Measurements from ENCODE around the gene ACACB. TPM values are rescaled to one million over a fixed set of nuclear protein-coding genes. Genes with fewer than 3 reads are reported as not detected.
"Not testable (repeated sequence)": the region's sequence is repeated elsewhere in the genome, so short reads cannot be mapped to it uniquely, and the experiment has no call there.

ACACB gene
- total RNA-seq, 1 donor: 28.8 TPM

- no peak for DNase-seq (ENCODE audit: low read depth in 2 of 3, low spot score in 2 of 3)
Measured at GRCh38 chr12:109139360-109139759, 23.0 kb downstream of the ACACB start.

DNA sequence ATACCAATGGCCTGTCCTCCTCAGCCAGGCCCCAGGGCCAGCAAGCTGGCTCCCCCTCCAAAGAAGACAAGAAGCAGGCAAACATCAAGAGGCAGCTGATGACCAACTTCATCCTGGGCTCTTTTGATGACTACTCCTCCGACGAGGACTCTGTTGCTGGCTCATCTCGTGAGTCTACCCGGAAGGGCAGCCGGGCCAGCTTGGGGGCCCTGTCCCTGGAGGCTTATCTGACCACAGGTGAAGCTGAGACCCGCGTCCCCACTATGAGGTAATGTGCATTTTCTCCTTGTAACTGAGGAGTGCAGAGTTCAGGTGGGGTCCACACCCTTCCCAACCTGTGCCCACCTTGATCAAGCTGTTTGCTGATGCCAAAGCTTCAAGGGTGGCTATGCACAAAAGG is 23.4 kb downstream of the ACACB start:
- no peak for DNase-seq (ENCODE audit: low read depth in 2 of 3, low spot score in 2 of 3)

- no peak for DNase-seq (ENCODE audit: low read depth in 2 of 3, low spot score in 2 of 3)
Measured at GRCh38 chr12:109140560-109140959, 24.2 kb downstream of the ACACB start.

DNA sequence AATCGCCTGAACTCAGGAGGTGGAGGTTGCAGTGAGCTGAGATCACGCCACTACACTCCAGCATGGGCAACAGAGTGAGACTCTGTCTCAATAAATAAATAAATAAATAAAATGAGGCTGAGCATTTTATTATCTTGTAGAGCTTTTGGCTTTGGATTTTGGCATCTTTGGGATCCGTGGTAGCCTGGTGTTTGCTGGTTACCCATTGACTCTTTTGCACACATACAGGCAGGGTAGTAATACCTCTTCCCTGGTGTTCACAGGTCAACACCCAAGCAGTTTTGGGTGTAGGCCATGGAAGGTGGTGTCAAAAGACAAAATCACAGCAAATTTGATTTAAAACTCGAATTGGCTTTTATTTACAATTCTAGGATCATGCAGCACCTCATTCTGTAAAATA is 27.8 kb downstream of the ACACB start:
- no peak for DNase-seq (ENCODE audit: low read depth in 2 of 3, low spot score in 2 of 3)

DNA sequence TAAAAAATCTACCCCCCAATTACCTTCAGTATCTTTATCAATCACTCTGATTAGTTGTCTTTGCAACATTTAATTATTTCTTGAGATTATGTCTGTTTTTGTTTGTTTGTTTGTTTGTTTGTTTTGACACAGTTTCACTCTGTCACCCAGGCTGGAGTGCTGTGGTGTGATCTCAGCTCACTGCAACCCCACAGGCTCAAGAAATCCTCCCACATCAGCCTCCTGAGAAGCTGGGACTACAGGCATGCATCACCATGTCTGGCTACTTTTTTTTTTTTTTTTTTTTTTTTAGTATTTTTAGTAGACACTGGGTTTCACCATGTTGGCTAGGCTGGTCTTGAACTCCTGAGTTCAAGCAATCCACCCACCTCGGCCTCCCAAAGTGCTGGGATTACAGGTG is 30.7 kb downstream of the ACACB start:
- not testable (repeated sequence) for DNase-seq (ENCODE audit: low read depth in 2 of 3, low spot score in 2 of 3)

- no peak for DNase-seq (ENCODE audit: low read depth in 2 of 3, low spot score in 2 of 3)
Measured at GRCh38 chr12:109147954-109148353, 31.6 kb downstream of the ACACB start.

- DNase-seq (ENCODE audit: low read depth in 2 of 3, low spot score in 2 of 3): no peak
Measured at GRCh38 chr12:109150124-109150640, 33.8 kb downstream of the ACACB start.

DNA sequence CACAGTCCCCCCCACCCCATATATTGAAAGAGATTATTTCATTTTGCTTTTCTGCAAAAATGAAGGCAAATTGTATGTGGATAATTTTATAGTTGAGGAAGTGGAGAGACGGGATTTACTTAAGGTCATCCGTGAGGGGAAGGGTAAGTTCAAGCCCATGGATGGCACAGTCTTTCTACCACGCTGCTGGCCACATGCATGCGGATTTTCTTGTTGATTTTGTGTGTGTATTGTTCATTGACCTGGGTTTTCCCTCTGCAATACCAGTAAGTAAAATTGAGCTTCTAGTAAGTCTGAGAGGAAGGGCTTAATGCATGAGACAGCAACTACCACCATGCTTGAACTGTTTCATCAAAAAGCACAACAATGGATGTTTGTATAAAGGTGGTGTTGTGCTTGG is 35.1 kb downstream of the ACACB start:
- DNase-seq (ENCODE audit: low read depth in 2 of 3, low spot score in 2 of 3): no peak

DNA sequence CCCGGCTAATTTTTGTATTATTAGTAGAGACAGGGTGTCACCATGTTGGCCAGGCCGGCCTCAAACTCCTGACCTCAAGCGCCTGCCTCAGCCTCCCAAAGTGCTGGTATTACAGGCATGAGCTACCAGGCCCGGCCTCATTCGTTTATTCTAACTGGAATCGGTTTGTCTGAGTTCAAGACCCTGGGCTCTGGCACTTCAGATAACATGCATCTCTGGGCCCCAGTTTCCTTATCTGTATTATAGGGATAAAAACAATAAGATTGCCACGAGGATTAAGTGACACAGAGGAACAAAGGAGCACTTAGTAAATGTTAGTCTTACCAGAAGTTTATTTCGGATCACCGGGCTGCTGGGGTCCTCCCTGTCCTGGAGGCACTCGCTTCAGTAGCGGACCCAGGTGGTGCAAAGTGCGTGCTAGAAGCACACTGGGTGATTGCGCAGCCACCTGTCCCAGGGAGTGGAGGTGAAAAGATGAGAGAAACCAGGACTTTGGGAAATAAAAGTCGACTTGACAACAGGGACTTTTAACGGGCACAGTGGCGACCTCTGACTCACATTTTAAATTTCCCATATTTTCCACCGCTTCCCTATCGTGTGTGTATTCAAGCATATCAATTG is 37.5 kb downstream of the ACACB start:
- no peak for DNase-seq (ENCODE audit: low read depth in 2 of 3, low spot score in 2 of 3)

- peak; percentile 66 to 83 (median 76) for DNase-seq (ENCODE audit: low read depth in 2 of 3, low spot score in 2 of 3)
Measured at GRCh38 chr12:109154451-109155438, 38.4 kb downstream of the ACACB start.

DNA sequence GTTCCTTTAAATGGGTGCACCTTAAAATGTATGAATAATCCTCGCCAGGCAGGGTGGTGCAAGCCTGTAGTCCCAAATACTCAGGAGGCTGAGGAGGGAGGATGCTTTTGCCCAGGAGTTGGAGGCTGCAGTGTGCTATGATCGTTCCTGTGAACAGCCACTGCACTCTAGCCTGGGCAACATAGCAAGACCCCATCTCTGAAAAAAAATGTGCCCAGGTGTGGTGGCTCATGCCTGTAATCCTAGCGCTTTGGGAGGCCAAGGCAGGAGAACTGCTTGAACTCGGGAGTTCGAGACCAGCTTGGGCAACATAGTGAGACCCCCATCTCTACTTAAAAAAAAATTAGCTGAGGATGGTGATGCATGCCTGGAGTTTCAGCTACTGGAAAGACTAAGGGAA is 39.6 kb downstream of the ACACB start:
- DNase-seq (ENCODE audit: low read depth in 2 of 3, low spot score in 2 of 3): no peak

DNA sequence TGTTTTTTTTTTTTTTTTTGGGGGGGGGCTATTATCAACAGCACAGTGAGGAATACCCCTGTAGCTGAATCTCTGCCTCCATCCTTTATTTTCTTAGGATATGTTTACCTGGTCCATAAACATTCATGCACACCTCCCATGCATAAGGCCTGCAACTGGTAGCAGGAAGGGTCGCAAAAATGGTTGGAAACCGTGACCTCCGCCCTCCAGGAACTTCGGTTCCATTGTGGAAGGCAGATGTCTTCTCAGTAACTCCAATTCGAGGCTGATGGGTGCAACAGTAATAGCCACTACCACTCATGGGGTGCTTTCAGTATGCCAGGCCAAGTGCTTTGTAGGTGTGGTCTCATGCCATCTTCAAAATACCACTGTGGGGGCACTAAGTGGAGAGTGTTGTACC is 40.2 kb downstream of the ACACB start:
- no peak for DNase-seq (ENCODE audit: low read depth in 2 of 3, low spot score in 2 of 3)

DNA sequence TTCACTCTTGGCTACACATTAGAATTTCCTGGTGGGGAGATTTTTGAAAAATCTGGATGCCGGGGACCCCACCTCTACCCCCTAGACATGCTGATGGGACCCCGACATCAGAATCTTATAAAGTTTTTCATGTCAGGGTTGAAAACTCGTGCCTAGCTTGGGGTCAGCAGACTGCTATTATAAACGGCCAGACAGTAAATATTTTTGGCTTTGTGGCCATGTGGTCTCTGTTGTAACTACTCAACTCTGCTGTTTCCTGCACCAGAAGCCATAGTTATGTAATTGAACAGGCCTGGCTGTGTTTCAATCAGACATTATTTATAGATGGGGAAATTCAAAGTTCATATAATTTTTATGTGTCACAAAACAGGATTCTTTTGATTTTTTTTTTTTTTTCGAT is 41.6 kb downstream of the ACACB start:
- no peak for DNase-seq (ENCODE audit: low read depth in 2 of 3, low spot score in 2 of 3)

DNA sequence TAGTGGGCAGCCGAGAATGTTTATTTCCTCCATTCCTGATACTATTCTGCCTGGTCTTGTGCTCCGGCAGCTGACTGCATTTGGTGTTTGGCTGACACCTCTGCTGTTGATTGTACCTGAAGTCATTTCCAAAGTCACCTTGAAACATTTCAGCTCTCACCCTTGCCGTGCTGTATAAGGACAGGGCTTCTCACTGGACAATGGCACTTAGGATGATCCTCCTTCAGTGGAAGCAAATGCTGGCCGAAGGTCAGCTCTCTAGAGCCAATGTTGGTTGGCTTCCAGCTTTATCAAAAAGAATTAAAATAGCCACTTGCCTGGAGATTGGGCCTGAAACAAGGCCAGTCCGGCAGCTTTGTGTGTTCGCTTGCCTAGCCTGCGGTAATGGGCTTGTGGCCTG is 44.0 kb downstream of the ACACB start:
- no peak for DNase-seq (ENCODE audit: low read depth in 2 of 3, low spot score in 2 of 3)

- no peak for DNase-seq (ENCODE audit: low read depth in 2 of 3, low spot score in 2 of 3)
Measured at GRCh38 chr12:109160873-109161272, 44.5 kb downstream of the ACACB start.

DNA sequence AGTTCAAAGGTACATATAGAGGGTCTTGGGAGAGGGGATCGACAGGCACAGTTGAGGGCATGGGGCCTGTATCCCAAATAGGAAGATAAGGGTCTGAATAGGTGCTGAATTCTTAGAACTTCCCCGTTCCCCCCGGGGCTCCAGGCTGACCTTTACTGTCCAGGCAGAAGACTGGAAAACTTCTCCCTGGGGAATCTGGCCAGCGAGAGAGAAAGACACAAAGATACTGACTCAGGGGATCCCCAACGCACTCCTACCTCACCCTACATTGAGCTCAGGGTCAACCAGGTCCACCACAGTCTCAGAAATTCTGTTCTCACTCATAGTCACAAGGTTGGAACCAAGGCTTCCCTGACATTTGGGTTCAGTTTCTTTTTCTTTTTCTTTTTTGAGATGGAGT is 46.2 kb downstream of the ACACB start:
- DNase-seq (ENCODE audit: low read depth in 2 of 3, low spot score in 2 of 3): no peak

DNA sequence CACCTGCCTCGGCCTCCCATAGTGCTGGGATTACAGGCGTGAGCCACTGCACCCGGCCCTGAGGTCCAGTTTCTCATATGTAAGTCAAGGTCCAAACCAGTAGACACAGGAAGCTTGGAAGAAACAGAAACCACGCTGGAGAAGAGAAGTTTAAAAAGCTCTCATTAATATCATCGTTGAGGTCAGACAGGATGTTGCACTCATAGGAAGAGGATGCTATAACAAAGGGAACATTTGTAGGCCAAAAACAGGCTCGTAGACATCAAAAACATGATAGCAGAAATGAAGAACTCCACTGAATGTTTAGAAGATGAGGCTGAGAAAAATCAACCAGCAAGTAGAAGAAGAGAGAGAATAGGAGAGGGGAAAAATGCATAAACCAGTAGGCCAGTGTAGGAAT is 46.8 kb downstream of the ACACB start:
- DNase-seq (ENCODE audit: low read depth in 2 of 3, low spot score in 2 of 3): no peak

DNA sequence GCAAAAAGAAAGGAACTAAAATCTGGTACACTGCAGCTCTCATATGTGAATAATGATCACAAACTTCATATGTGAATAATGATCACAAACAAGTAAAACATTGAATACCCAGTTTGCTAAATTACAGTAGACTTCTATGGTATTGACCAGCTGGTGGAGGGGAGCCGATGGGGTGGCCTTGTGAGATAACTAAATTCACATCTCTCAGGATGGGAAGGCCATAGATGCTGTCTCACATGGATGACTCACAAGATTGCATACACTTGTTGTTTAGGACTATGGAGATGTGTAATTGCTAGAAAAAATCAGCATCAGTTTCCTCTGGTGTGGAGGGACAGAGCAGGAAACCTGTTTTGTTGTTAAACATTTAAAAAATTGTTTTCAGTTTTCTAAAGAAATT is 49.2 kb downstream of the ACACB start:
- DNase-seq (ENCODE audit: low read depth in 2 of 3, low spot score in 2 of 3): no peak

- DNase-seq (ENCODE audit: low read depth in 2 of 3, low spot score in 2 of 3): no peak
Measured at GRCh38 chr12:109166371-109166770, 50.0 kb downstream of the ACACB start.

DNA sequence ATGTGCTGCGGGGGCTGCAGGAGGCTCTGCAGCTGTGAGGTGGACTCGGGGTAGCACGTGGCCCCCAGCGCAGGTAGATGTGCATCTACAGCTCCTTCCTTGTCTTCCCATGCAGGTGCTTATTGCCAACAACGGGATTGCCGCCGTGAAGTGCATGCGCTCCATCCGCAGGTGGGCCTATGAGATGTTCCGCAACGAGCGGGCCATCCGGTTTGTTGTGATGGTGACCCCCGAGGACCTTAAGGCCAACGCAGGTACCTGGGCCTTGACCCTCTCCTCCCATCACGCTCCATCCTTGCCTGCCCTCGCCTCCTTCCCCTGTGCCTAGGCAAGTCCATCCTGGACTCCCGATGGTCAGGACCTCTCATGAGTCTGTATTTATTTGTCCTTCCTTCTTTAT is 51.4 kb downstream of the ACACB start:
- no peak for DNase-seq (ENCODE audit: low read depth in 2 of 3, low spot score in 2 of 3)

GRCh38 chr12:109169262-109169661 is 52.9 kb downstream of the ACACB start:
- no peak for DNase-seq (ENCODE audit: low read depth in 2 of 3, low spot score in 2 of 3)

GRCh38 chr12:109169686-109170085 is 53.3 kb downstream of the ACACB start:
- no peak for DNase-seq (ENCODE audit: low read depth in 2 of 3, low spot score in 2 of 3)
